BLaER1 (cell line): ENCODE data around the gene ZNF835.

Experiments used
- H3K27ac ChIP-seq: shearing (Covaris generic); formaldehyde crosslinking; 2 replicates; pipeline ENCODE4 v1.8.1; 2022
- H3K27me3 ChIP-seq: shearing (Covaris generic); formaldehyde crosslinking; 2 replicates; pipeline ENCODE4 v1.8.1; 2022
- H3K36me3 ChIP-seq: shearing (Covaris generic); formaldehyde crosslinking; 2 replicates; pipeline ENCODE4 v1.8.1; 2022
- H3K4me1 ChIP-seq: shearing (Covaris generic); formaldehyde crosslinking; 2 replicates; pipeline ENCODE4 v1.8.1; 2022
- H3K4me2 ChIP-seq: shearing (Covaris generic); formaldehyde crosslinking; 2 replicates; pipeline ENCODE4 v1.8.1; 2022
- H3K4me3 ChIP-seq: shearing (Covaris generic); formaldehyde crosslinking; 2 replicates; pipeline ENCODE4 v1.8.1; 2022
- H3K9ac ChIP-seq: shearing (Covaris generic); formaldehyde crosslinking; 2 replicates; pipeline ENCODE4 v1.8.1; 2022
- H3K9me3 ChIP-seq: shearing (Covaris generic); formaldehyde crosslinking; 2 replicates; pipeline ENCODE4 v1.8.1; 2022
- H4K20me1 ChIP-seq: shearing (Covaris generic); formaldehyde crosslinking; 2 replicates; pipeline ENCODE4 v1.8.1; 2022
- Cebpa-rat ChIP-seq: shearing (Covaris generic); IDR thresholded peaks from 2 replicates; pipeline ENCODE4 v1.8.1; 2022

Gene ZNF835

GRCh38 chr19:56671613-56671994 lies at the start of gene ZNF835:
TSS of gene ZNF835 (minus strand) at chr19:56671757. CDS start at chr19:56665198, 6,559 bp downstream.
- Histone ChIP-seq H4K20me1 (no peaks in the 10 kb centered on the region), H3K4me1 (no peaks in the 10 kb centered on the region), H3K9me3 (peaks cover 18% of the 10 kb centered on the region), H3K4me3 (no peak within 1 kb of the TSS), H3K27ac (no peak within 1 kb of the TSS), H3K4me2 (no peak within 1 kb of the TSS), H3K9ac (no peak within 1 kb of the TSS), H3K27me3 (no peaks in the 10 kb centered on the region), H3K36me3 (no peaks in the 10 kb centered on the region)
- TF ChIP-seq Cebpa-rat: no peak

GRCh38 chr19:56720281-56720680 lies 48.7 kb upstream of the ZNF835 start:
- Histone ChIP-seq H3K27ac (no peak overlapping the region), H3K9ac (no peak overlapping the region), H3K4me3 (no peak overlapping the region), H4K20me1 (no peaks in the 10 kb centered on the region), H3K36me3 (no peaks in the 10 kb centered on the region), H3K9me3 (no peaks in the 10 kb centered on the region), H3K4me2 (no peak overlapping the region), H3K4me1 (no peaks in the 10 kb centered on the region), H3K27me3 (no peaks in the 10 kb centered on the region)
- TF ChIP-seq Cebpa-rat: no peak

- H3K4me3 ChIP-seq: no peak overlapping the region
- no peaks in the 10 kb centered on the region for H3K9me3 ChIP-seq
- H3K27ac ChIP-seq: no peak overlapping the region
- H3K4me2 ChIP-seq: no peak overlapping the region
- no peaks in the 10 kb centered on the region for H4K20me1 ChIP-seq
- H3K9ac ChIP-seq: no peak overlapping the region
- no peaks in the 10 kb centered on the region for H3K36me3 ChIP-seq
- H3K4me1 ChIP-seq: no peaks in the 10 kb centered on the region
- H3K27me3 ChIP-seq: no peaks in the 10 kb centered on the region
- no peak for TF ChIP-seq Cebpa-rat
These were observed 46.7 kb upstream of the ZNF835 start for GRCh38 chr19:56718231-56718630.

- Histone ChIP-seq H3K36me3 (no peaks in the 10 kb centered on the region), H4K20me1 (no peaks in the 10 kb centered on the region), H3K27me3 (no peaks in the 10 kb centered on the region), H3K4me1 (no peaks in the 10 kb centered on the region), H3K27ac (no peak overlapping the region), H3K9ac (no peak overlapping the region), H3K9me3 (no peaks in the 10 kb centered on the region), H3K4me2 (no peak overlapping the region), H3K4me3 (no peak overlapping the region)
- no peak for TF ChIP-seq Cebpa-rat
These were observed 41.2 kb upstream of the ZNF835 start for GRCh38 chr19:56712611-56713276.

GRCh38 chr19:56710437-56710836 lies 38.9 kb upstream of the ZNF835 start:
- Histone ChIP-seq H3K4me1 (no peaks in the 10 kb centered on the region), H3K4me3 (no peak overlapping the region), H3K27ac (no peak overlapping the region), H3K36me3 (no peaks in the 10 kb centered on the region), H3K4me2 (no peak overlapping the region), H3K9ac (no peak overlapping the region), H3K27me3 (no peaks in the 10 kb centered on the region), H3K9me3 (no peaks in the 10 kb centered on the region), H4K20me1 (no peaks in the 10 kb centered on the region)
- TF ChIP-seq Cebpa-rat: no peak

GRCh38 chr19:56707821-56708220 lies 36.3 kb upstream of the ZNF835 start:
- Histone ChIP-seq H3K9ac (no peak overlapping the region), H3K4me3 (no peak overlapping the region), H4K20me1 (no peaks in the 10 kb centered on the region), H3K27ac (no peak overlapping the region), H3K27me3 (no peaks in the 10 kb centered on the region), H3K9me3 (no peaks in the 10 kb centered on the region), H3K36me3 (no peaks in the 10 kb centered on the region), H3K4me1 (no peaks in the 10 kb centered on the region), H3K4me2 (no peak overlapping the region)
- no peak for TF ChIP-seq Cebpa-rat

GRCh38 chr19:56705939-56706338 lies 34.4 kb upstream of the ZNF835 start:
- Histone ChIP-seq H3K4me2 (no peak overlapping the region), H3K36me3 (no peaks in the 10 kb centered on the region), H3K9me3 (no peaks in the 10 kb centered on the region), H3K4me3 (no peak overlapping the region), H3K27ac (no peak overlapping the region), H3K9ac (no peak overlapping the region), H4K20me1 (no peaks in the 10 kb centered on the region), H3K27me3 (no peaks in the 10 kb centered on the region), H3K4me1 (no peaks in the 10 kb centered on the region)
- TF ChIP-seq Cebpa-rat: no peak

- H3K27me3 ChIP-seq: no peaks in the 10 kb centered on the region
- no peaks in the 10 kb centered on the region for H3K9me3 ChIP-seq
- no peaks in the 10 kb centered on the region for H3K4me1 ChIP-seq
- H3K9ac ChIP-seq: no peak overlapping the region
- H3K4me3 ChIP-seq: no peak overlapping the region
- no peak for TF ChIP-seq Cebpa-rat
- no peaks in the 10 kb centered on the region for H4K20me1 ChIP-seq
- no peak overlapping the region for H3K27ac ChIP-seq
- no peaks in the 10 kb centered on the region for H3K36me3 ChIP-seq
- H3K4me2 ChIP-seq: no peak overlapping the region
These were observed 30.3 kb upstream of the ZNF835 start for GRCh38 chr19:56701895-56702294.

- Histone ChIP-seq H3K36me3 (no peaks in the 10 kb centered on the region), H3K9me3 (no peaks in the 10 kb centered on the region)
These were observed 28.0 kb upstream of the ZNF835 start for GRCh38 chr19:56699552-56699951.

GRCh38 chr19:56692206-56692895 lies 20.8 kb upstream of the ZNF835 start:
- no peaks in the 10 kb centered on the region; the same call in 1 of the 2 replicates for H3K4me1 ChIP-seq
- no peak for TF ChIP-seq Cebpa-rat
- H3K36me3 ChIP-seq: no peaks in the 10 kb centered on the region
- no peak overlapping the region for H3K4me2 ChIP-seq
- H3K27ac ChIP-seq: no peak overlapping the region
- no peaks in the 10 kb centered on the region for H3K9me3 ChIP-seq
- H4K20me1 ChIP-seq: no peaks in the 10 kb centered on the region
- H3K9ac ChIP-seq: no peak overlapping the region
- H3K4me3 ChIP-seq: no peak overlapping the region
- no peaks in the 10 kb centered on the region for H3K27me3 ChIP-seq

More at GRCh38 chr19:56699552-56699951, 28.0 kb upstream of the ZNF835 start:
- H3K9ac ChIP-seq: no peak overlapping the region
- H3K27ac ChIP-seq: no peak overlapping the region
- no peak overlapping the region for H3K4me2 ChIP-seq
- H3K27me3 ChIP-seq: no peaks in the 10 kb centered on the region
- no peaks in the 10 kb centered on the region for H3K4me1 ChIP-seq
- H3K4me3 ChIP-seq: no peak overlapping the region
- H4K20me1 ChIP-seq: no peaks in the 10 kb centered on the region
- no peak for TF ChIP-seq Cebpa-rat
